Stimulated activated CD4-positive, alpha-beta T cell treated with anti-CD3 and anti-CD28 coated beads, Interleukin-15, amount 100 ng/mL, for 48 hours (primary cell): ENCODE measurements around the gene MYL11.
"Not testable (repeated sequence)": the region's sequence is repeated elsewhere in the genome, so short reads cannot be mapped to it uniquely, and the experiment has no call there.

ENCODE experiments used
- DNase-seq, 2 donors: peaks; one replicate each; pipeline ENCODE4 v3.0.0-alpha.2; 2020; ENCODE audit warnings: low read depth in 2 of 2

The MYL11 gene

DNA sequence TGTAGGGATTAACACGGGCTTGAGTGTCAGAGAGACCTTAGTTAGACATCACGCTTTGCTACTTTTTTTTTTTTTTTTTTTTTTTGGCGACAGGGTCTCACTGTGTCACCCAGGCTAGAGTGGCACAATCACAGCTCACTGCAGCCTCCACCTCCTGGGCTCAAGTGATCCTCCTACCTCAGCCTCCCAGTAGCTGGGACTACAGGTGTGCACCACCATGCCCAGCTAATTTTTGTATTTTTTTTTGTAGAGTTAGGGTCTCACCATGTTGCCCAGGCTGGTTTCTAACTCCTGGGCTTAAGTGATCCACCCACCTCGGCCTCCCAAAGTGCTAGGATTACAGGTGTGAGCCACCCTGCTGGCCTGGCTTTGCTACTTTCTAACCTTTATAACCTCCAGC is 22.0 kb downstream of the MYL11 start:
- not testable (repeated sequence) for DNase-seq

DNA sequence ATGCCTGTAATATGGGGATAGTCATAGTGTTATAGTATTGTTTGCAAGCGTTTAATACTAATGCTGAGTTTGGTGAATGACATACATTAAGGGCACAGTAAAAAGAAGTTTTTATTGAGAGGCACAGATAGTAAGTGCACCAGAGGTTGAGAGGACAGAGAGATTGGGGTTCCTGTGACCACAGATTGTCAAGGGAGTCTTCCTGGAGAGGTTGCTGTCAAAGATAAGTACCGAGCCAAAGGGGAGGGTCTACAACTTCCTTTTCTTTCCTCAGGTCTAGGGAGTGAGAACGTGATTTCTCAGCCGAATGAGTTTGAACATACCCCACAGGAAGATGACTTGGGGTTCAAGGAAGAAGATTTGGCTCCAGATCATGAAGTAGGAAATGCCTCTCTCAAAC is 22.5 kb downstream of the MYL11 start:
- no peak for DNase-seq

GRCh38 chr16:30397776-30398660 is 23.4 kb downstream of the MYL11 start:
- DNase-seq = no peak

GRCh38 chr16:30398661-30399434 is 24.2 kb downstream of the MYL11 start:
- no peak for DNase-seq

DNA sequence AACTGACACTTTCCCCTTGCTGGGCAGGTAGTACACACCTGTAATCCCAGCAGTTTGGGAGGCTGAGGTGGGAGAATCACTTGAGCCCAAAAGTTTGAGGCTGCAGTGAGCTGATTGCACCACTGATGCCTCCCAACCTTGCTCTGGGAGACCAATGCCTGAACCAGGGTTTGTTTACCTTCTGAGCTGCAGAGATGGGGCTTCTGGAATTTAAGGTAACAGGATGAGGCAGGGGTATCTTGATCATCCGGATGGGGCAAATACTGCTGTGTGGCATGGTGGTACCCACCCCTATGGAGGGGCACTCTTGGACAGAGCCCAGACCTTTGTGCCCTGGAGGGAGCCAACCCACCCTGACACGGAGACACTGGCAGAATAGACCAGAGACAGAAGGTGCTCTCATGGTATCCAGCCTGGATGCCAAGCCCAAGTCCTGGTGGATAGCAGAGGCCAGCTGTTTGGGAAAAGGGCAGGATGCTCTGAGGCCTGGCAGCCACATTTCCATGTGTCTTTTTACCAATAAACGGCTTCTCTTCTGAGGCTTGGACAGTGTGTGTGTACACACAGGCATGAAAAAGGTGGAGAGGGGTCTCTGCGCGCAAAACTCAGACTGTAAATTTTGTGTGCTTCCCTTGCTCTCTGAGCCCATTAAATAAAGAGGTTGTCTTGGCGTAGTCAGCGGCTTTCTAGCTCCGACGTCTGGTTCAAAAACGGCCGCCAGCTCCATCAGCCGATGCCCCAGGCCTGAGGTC is 25.0 kb downstream of the MYL11 start:
- no peak for DNase-seq

DNA sequence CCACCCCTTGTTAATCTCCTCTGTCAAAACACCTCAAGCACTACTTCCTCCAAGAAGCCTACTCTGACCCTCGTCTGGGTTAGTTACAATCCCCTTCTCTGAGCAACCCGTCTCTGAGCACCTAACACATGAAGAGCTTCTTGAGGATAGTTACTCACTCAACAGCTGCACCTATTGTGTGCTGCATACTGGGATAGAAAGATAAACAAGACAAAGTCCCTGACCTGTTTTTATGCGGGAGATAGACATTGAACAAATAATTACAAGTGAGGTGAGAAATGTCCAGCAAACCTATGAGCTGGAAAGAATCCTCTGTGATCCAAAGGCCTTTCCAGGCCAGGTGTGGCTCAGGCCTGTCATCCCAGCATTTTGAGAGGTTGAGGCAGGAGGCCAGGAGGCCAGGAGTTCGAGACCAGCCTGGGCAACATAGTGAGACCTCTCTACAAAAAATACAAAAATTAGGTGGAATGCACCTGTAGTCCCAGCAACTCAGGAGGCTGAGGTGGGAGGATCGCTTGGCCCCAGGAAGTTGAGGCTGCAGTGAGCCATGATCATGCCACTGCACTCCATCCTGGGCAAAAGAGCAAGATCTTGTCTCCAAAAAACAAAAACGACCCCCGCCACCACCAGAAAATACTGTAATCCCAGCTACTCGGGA is 27.3 kb downstream of the MYL11 start:
- no peak for DNase-seq

- DNase-seq = no peak
These were observed 32.1 kb downstream of the MYL11 start for GRCh38 chr16:30406795-30407101.

- peak; percentile 84 to 91 for DNase-seq
These were observed 32.7 kb downstream of the MYL11 start, which contains the start of gene ZNF771 for GRCh38 chr16:30407102-30407803. TSS of gene ZNF771 (plus strand) at chr16:30407606. CDS start at chr16:30408054, 448 bp downstream.

- DNase-seq = no peak
These were observed 33.4 kb downstream of the MYL11 start for GRCh38 chr16:30407804-30408534.

- DNase-seq = peak; percentile 85 to 90
These were observed 34.8 kb downstream of the MYL11 start for GRCh38 chr16:30409125-30410060.

- no peak for DNase-seq
These were observed 38.7 kb downstream of the MYL11 start for GRCh38 chr16:30413112-30413806.

DNA sequence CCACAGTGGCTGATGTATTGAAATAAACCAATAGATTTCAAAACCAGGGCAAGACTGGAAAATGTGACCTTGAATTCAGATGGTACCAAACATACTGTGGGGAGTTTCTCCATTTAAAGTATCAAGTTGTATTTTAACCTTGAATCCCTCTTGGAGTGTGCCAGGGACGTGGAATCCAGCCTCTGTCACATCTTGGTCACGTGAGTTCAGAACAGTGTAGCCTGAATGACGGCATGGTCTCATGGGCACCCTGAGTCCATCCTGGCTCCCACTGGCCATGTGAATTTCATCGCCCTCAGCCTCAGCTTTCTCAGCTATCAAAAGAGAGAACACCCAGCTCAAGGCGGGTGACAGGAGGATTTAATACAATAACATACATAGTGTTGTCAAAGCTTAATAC is 39.6 kb downstream of the MYL11 start:
- no peak for DNase-seq

DNA sequence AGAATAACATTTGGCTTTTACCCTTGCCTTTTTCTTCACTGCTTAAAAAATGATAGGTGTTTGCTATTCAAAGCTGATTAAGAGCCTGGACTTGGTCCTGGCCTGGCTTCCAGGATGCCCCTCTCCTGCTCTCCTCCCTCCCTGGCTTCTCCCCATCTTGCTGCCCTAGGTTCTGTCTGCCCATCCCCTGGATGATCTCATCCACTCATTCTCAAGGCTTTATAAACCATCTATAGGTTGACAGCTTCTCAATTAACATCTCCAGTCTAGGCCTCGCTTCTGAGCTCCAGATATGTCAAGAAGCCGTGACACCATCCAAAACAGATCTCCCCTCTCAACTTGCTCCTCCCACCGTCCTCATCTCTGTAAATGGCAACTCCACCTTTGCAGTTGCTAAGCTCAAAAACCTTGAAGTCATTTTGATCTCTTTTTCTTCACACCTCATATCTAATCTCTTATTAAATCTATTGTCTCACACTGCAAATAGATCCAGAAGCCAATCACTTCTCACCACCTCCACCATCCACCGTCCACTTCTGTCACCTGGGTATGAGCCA is 41.5 kb downstream of the MYL11 start:
- DNase-seq = no peak

DNA sequence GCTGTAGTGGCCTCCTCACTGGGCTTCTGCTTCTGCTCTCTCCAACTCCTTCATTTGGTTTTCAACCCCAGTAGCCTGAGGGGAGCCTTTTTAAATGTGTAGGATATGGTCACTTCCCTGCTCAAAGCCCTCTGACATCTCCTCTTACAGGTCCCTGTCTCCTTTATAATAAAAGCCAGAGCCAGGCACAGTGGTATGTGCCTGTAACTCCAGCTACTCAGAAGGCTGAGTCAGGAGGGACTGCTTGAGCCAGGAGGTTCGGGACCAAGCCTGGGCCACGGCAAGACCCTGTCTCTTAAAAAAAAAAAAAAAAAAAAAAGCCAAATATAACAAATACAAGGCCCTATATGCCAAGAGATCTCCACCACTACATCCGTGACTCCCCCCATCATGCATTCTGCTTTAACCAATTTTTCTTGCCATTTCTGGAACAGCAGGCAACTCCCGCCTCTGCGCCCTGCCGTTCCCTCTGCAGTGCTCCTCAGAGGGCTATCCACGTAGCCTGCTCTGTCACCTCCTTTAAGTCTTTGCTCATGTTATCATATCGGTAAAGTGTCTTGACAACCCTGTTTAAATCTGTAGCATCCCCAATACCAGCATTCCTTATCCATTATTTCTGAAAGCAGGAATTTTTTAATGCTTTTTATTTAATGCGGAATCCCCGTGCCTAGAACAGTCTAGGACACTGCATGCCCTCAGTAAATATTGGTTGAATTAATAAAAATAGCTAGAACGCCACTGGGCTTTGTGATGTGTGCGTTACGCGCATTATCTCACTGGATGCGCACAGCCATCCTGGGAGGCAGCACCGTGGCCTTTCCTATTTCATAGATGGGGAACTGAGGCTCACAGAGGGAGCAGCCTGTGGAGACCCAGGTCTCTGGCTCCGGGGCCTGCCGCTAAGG is 42.3 kb downstream of the MYL11 start:
- DNase-seq = no peak

DNA sequence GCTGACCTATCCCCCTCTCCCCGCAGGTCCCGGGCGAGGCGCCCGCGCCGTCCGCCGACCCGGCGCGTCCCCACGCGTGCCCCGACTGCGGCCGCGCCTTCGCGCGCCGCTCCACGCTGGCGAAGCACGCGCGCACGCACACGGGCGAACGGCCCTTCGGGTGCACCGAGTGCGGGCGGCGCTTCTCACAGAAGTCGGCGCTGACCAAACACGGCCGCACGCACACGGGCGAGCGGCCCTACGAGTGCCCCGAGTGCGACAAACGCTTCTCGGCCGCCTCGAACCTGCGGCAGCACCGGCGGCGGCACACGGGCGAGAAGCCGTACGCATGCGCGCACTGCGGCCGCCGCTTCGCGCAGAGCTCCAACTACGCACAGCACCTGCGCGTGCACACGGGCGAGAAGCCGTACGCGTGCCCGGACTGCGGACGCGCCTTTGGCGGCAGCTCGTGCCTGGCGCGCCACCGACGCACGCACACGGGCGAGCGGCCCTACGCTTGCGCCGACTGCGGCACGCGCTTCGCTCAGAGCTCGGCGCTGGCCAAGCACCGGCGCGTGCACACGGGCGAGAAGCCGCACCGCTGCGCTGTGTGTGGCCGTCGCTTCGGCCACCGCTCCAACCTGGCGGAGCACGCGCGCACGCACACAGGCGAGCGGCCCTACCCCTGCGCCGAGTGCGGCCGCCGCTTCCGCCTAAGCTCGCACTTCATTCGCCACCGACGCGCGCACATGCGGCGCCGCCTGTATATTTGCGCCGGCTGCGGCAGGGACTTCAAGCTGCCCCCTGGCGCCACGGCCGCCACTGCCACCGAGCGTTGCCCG is 43.1 kb downstream of the MYL11 start:
- peak; percentile 79 to 86 for DNase-seq
